ENCODE data around the gene RNF17. TPM values are rescaled to one million over a fixed set of nuclear protein-coding genes. Genes with fewer than 3 reads are reported as not detected.

The RNF17 gene
- total and polyA plus RNA-seq, 10 of the 15 experiments (the other 5 are each of a cell fraction or from before 2014, with no cell fraction given): not detected

DNA sequence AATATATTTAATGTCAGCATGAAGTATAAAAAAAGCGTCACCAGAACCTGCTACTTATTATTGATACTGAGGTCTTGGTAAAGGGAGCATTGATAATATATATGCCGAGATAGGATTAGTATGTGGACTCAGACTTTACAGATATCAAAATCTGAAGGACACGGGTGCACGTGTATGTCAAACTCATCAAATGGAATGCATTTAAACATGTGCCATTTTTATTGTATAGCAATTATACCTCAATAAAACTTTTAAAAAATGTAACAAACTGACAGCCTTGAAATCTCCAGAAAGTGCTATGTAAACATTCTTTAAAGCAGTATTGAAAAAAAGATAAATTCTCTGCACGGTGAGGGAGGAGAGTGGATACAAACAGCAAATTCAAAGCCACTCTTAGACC lies 157.9 kb downstream of the RNF17 start:
- RAD21 ChIA-PET (ENCODE audit: unreplicated experiment): interaction anchor here (1.4 kb wide), 1 partner anchor 191 kb away, joined by 5 read pairs; no protein-coding TSS in a partner anchor
- POLR2A ChIA-PET: interaction anchor here (0.6 kb wide), 1 partner anchor 263 kb away, joined by 4 read pairs; no protein-coding TSS in a partner anchor
- ATAC-seq: no peak
- intact Hi-C loops (cut with micrococcal nuclease; ENCODE audit: unreplicated experiment) (loop anchor here (2.0 to 10.0 kb wide), 3 partner anchors 35 to 363 kb away; partner anchors contain the start of gene MTMR6), in situ Hi-C loops (cut with MboI) (no loop called here)
- H3K4me2 ChIP-seq (ENCODE audit: control insufficient read depth, insufficient read depth): peak overlapping the region; percentile 81
- peak overlapping the region; percentile 97 for H3K9ac ChIP-seq (ENCODE audit: control insufficient read depth, insufficient read depth, low read length)
- no TSS peak for BruUV-seq (replicated peaks)
- TF ChIP-seq IRF4 (IDR thresholded peaks at IDR 0.05; ENCODE audit: low read depth, low read length) (no peak), SUPT20H (IDR thresholded peaks at IDR 0.05; ENCODE audit: borderline replicate concordance, control insufficient read depth, low read depth, low read length) (no peak), TCF7 (IDR thresholded peaks at IDR 0.05; ENCODE audit: borderline replicate concordance) (no peak), KAT2A (conservative IDR thresholded peaks at IDR 0.05; ENCODE audit: control insufficient read depth, low read depth, low read length) (no peak), MXI1 (IDR thresholded peaks at IDR 0.05; ENCODE audit: low read depth, low read length) (peak; percentile 44; the same call in 1 of the 2 replicates), HDGF (IDR thresholded peaks at IDR 0.05) (no peak)
- TF ChIP-seq, protein P1, sequence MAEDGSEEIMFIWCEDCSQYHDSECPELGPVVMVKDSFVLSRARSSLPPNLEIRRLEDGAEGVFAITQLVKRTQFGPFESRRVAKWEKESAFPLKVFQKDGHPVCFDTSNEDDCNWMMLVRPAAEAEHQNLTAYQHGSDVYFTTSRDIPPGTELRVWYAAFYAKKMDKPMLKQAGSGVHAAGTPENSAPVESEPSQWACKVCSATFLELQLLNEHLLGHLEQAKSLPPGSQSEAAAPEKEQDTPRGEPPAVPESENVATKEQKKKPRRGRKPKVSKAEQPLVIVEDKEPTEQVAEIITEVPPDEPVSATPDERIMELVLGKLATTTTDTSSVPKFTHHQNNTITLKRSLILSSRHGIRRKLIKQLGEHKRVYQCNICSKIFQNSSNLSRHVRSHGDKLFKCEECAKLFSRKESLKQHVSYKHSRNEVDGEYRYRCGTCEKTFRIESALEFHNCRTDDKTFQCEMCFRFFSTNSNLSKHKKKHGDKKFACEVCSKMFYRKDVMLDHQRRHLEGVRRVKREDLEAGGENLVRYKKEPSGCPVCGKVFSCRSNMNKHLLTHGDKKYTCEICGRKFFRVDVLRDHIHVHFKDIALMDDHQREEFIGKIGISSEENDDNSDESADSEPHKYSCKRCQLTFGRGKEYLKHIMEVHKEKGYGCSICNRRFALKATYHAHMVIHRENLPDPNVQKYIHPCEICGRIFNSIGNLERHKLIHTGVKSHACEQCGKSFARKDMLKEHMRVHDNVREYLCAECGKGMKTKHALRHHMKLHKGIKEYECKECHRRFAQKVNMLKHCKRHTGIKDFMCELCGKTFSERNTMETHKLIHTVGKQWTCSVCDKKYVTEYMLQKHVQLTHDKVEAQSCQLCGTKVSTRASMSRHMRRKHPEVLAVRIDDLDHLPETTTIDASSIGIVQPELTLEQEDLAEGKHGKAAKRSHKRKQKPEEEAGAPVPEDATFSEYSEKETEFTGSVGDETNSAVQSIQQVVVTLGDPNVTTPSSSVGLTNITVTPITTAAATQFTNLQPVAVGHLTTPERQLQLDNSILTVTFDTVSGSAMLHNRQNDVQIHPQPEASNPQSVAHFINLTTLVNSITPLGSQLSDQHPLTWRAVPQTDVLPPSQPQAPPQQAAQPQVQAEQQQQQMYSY (CRISPR knock-in tag; IDR thresholded peaks at IDR 0.05): no peak
- no peak for DNase-seq (ENCODE audit: low read depth, low spot score)
- H3K27me3 ChIP-seq (replicated peaks in 1 of 2; ENCODE audit: control insufficient read depth in 2 of 2, insufficient read depth in 2 of 2, low read length in 1 of 2): no peaks in the 10 kb centered on the region
- H3K36me3 ChIP-seq (ENCODE audit: control insufficient read depth in 2 of 2, insufficient read depth in 2 of 2, low read length in 1 of 2): no peaks in the 10 kb centered on the region
- FAIRE-seq: no peak
- H2AFZ ChIP-seq (ENCODE audit: control insufficient read depth, low read depth, low read length): peak overlapping the region; percentile 73; the same call in 1 of the 2 replicates
- CTCF ChIA-PET: no interaction called here
- H3K9me3 ChIP-seq (replicated peaks; ENCODE audit: control insufficient read depth, insufficient read depth, low read length): no peaks in the 10 kb centered on the region; the same call in 2 of the 3 replicates
- peaks cover 8% of the 10 kb centered on the region for H3K4me1 ChIP-seq (ENCODE audit: control insufficient read depth, insufficient read depth, low read length)
- no peaks in the 10 kb centered on the region for H4K20me1 ChIP-seq (ENCODE audit: control insufficient read depth, insufficient read depth)
- peak overlapping the region; percentile 100 for H3K27ac ChIP-seq (ENCODE audit: control insufficient read depth, insufficient read depth)
- H3K79me2 ChIP-seq (ENCODE audit: control insufficient read depth, insufficient read depth, low read length): peaks cover 56% of the 10 kb centered on the region
- H3K4me3 ChIP-seq: peak overlapping the region; percentile 90
- 12% methylated on average over 5 of the region's 5 CpGs for WGBS (ENCODE audit: insufficient coverage, insufficient replicate concordance, low lambda C conversion rate, missing lambda C conversion rate)
- SMC1A ChIA-PET (ENCODE audit: uncharacterized antibody, unreplicated experiment): interaction anchor here (1.0 kb wide), 1 partner anchor 193 kb away, joined by 3 read pairs; no protein-coding TSS in a partner anchor

All from GM12878 (cell line).